HuH-7.5 (cell line): ENCODE results near the gene CTNNAL1.
A peak's percentile ranks its signal among the peaks of the same experiment; 100 is the strongest.
"Not testable (repeated sequence)": the region's sequence is repeated elsewhere in the genome, so short reads cannot be mapped to it uniquely, and the experiment has no call there.

Source experiments
- DNase-seq: peaks from one replicate; pipeline ENCODE4 v3.0.0; 2011; ENCODE audit warnings: low spot score

The CTNNAL1 gene

DNA sequence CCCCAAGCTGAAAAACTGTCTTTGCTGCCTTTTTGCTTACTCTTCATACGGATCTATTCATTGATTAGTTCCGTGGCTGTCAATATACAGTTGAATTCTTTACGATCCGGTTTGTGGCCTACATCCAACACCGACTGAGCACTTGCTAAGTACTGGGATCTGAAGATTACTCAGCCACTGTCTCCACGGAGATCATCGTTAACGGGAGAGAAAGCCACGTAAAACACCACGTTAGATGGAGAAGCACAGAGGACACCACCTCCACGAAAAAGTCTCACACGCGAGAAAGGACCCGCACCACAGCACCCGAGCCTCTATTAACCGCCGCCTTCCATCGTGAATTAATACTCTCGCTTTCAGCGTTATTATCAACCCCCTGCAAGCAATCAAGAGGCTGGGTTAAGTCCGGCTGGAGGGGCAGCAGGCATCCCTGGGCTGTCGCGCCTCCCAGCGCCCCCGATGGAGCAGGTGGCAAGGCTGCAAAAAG is 80.0 kb downstream of the CTNNAL1 start:
- DNase-seq: no peak

DNA sequence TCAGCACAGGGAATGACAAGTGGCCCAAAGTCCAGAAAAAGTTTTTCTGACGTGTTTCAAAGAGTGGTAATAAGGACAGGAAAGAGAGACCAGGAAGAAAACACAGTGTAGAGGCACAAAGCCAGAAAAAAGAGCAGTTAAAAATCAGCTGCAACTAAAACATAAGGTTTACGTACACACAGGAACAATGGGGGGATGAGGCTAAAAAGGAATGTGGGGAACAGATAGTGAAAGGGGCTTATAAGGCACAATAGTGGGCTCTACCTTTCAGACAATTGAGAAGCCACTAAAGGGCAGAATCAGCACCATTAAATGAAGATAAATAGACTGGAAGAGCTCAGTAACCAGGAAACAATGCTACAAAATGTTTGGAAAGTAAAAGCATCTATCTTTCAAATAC is 84.9 kb downstream of the CTNNAL1 start:
- no peak for DNase-seq

GRCh38 chr9:108924466-108924865 is 88.8 kb downstream of the CTNNAL1 start:
- DNase-seq: no peak

DNA sequence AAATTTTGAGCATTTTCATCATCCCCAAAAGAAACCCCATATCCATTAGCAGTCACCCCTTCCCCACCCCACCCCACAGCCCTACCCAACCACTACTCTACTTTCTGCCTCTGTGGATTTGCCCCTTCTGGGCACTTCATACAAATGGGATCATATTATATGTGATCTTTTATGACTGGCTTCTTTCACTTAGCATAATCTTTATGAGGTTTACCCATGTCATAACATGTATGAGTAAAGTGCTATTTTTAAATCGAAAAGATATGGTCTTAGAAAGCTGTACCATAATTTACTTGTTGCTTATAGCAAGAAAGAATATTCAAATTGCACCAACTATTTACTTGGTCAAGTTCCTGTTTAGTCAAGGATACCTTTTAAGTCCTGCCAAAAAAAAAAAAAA is 92.1 kb downstream of the CTNNAL1 start:
- DNase-seq: no peak

- not testable (repeated sequence) for DNase-seq
Observed at GRCh38 chr9:108920401-108920800, 92.9 kb downstream of the CTNNAL1 start.

DNA sequence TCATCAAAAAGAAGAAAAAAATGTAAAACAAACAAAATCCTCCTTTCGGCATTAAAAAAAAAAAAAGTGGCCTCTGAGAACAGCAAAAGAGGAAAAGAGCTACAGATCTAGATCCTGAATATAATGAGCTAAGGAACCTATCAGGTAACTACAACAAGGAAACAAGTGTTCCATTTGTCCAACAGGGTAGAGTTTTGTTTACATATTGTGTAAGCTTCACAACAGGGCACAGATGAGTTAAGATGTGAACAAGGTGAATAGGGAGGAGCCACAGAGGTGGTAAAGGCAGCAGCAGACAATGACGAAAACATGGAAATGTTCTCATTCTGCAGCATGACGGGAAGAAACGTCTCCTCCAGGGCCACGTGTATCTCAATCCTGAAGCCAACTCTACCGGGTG is 93.8 kb downstream of the CTNNAL1 start:
- peak; percentile 22 for DNase-seq

- DNase-seq: no peak
Observed at GRCh38 chr9:108913391-108913790, 99.9 kb downstream of the CTNNAL1 start.

GRCh38 chr9:108911820-108912219 is 101.5 kb downstream of the CTNNAL1 start:
- DNase-seq: no peak

DNA sequence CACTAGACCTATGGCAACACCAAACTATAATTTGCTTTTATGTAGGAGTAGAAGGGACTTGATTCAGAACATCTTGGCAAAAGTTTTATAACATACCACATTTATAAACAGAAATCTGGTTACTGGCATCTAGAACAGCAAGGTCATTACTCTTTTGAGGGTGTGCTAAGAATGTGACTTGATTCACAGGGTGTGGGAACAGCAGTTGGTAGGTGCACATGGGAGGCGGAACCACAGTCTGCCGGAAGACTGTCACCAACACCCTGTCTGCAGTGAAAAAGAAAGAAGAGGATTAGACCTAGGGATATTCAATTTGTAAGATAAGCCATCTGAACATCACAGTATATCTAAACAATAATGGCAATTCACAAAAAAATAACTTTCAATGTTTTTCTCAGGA is 102.4 kb downstream of the CTNNAL1 start:
- DNase-seq: no peak

DNA sequence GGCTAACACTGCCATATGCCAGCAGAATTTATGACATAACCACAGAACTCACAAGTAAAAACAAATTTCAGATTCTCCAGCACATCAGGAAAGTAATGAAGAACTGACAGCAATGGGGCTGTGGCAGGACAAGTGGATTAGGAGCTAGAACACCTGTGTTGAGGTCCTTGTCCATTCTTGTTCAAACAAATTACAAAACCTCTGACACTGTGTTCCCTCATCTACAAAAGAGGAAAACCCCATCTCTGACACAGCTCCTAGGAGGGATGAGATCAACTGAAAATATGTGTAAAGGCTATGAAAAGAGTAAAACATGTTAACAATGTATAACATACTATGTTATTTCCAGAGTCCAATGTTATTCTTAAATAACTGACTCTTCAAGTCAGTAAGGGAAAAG is 102.9 kb downstream of the CTNNAL1 start:
- no peak for DNase-seq

- no peak for DNase-seq
Observed at GRCh38 chr9:108905494-108905893, 107.8 kb downstream of the CTNNAL1 start.

- DNase-seq: no peak
Observed at GRCh38 chr9:108904161-108904560, 109.1 kb downstream of the CTNNAL1 start.

- DNase-seq: no peak
Observed at GRCh38 chr9:108903420-108904103, 109.7 kb downstream of the CTNNAL1 start.

DNA sequence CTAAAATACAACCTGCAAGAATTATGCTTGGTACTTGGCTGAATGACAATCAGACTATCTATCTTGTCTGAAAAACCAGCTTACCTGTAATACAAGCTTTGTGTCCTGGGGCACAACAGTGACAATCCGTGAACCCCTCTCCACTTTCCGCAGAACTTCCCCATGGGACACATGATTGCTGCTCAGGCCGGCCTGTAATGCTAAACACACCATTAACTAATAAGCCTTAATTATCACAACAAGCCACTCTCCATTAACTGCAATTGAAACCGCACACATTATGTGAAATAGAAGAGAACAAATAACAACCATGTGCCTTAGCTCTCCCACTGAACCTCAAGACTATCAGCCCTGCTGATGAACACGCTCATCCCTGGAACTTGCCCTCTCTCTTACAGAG is 113.1 kb downstream of the CTNNAL1 start:
- DNase-seq: no peak

- not testable (repeated sequence) for DNase-seq
Observed at GRCh38 chr9:108899023-108899695, 114.1 kb downstream of the CTNNAL1 start.

DNA sequence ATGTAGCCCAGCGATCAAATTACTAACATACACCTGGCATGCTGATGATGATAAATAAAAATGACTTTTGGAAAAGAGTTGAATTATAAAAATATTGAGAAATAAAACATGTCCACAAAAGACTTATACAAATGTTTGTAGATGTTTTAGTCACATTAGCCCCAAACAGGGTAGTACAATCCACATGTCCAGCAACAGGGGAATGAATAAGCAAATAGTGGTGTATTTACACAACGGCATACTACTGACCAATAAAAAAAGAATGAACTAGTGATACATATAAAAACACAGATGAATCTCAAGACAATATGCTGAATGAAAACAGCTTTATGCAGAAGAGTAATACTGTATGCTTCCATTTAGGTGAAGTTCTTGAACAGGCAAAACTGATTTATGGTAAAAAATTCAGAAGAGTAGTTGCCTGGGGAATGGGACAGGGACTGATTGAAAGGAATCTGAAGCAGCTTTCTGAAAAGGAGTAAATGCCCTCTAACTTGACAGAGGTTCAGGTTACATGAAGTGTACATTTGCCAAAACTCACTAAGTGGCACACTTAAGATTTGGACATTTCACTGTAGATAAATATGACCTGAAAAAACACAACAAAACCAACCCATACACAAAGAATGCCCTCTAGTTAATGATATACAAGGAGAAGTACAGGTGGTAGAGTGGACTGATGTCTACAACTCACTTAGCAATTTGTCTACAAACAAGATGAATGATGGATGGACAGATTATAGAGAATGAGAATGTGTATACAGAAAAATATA is 115.8 kb downstream of the CTNNAL1 start:
- DNase-seq: no peak

- no peak for DNase-seq
Observed at GRCh38 chr9:108894225-108894997, 118.9 kb downstream of the CTNNAL1 start.
